SKM-1 (cell line): ENCODE results near the gene CPNE5.
"Not testable (repeated sequence)": the region's sequence is repeated elsewhere in the genome, so short reads cannot be mapped to it uniquely, and the experiment has no call there.

Source experiments
- DNase-seq: peaks from one replicate; lab custom pipeline; 2025; ENCODE audit not compliant: unreplicated experiment; lab: John Stamatoyannopoulos, UW

Gene CPNE5

GRCh38 chr6:36817176-36817817, 21.9 kb downstream of the CPNE5 start:
- no peak for DNase-seq

GRCh38 chr6:36815962-36816735, 23.1 kb downstream of the CPNE5 start:
- no peak for DNase-seq

- no peak for DNase-seq
Measured at GRCh38 chr6:36814249-36814648, 25.0 kb downstream of the CPNE5 start.

- no peak for DNase-seq
Measured at GRCh38 chr6:36813526-36813925, 25.7 kb downstream of the CPNE5 start.

GRCh38 chr6:36813047-36813446, 26.2 kb downstream of the CPNE5 start:
- DNase-seq, result not testable (repeated sequence)

- DNase-seq, result no peak
Measured at GRCh38 chr6:36809941-36810803, 29.1 kb downstream of the CPNE5 start.

GRCh38 chr6:36809156-36809555, 30.1 kb downstream of the CPNE5 start:
- no peak for DNase-seq

- DNase-seq, result no peak
Measured at GRCh38 chr6:36808634-36809033, 30.6 kb downstream of the CPNE5 start.

- no peak for DNase-seq
Measured at GRCh38 chr6:36807750-36808149, 31.5 kb downstream of the CPNE5 start.

- DNase-seq, result no peak
Measured at GRCh38 chr6:36807143-36807542, 32.1 kb downstream of the CPNE5 start.

- DNase-seq, result no peak
Measured at GRCh38 chr6:36805917-36806316, 33.3 kb downstream of the CPNE5 start.

GRCh38 chr6:36805096-36805797, 34.0 kb downstream of the CPNE5 start:
- no peak for DNase-seq

- no peak for DNase-seq
Measured at GRCh38 chr6:36804563-36804962, 34.7 kb downstream of the CPNE5 start.

- DNase-seq, result no peak
Measured at GRCh38 chr6:36803908-36804307, 35.3 kb downstream of the CPNE5 start.

- no peak for DNase-seq
Measured at GRCh38 chr6:36803482-36803881, 35.8 kb downstream of the CPNE5 start.

GRCh38 chr6:36800223-36801076, 38.8 kb downstream of the CPNE5 start:
- DNase-seq, result no peak

GRCh38 chr6:36798852-36799251, 40.4 kb downstream of the CPNE5 start:
- no peak for DNase-seq

- DNase-seq, result no peak
Measured at GRCh38 chr6:36797653-36798052, 41.6 kb downstream of the CPNE5 start.

GRCh38 chr6:36797055-36797454, 42.2 kb downstream of the CPNE5 start:
- DNase-seq, result no peak

GRCh38 chr6:36794713-36795065, 44.6 kb downstream of the CPNE5 start:
- no peak for DNase-seq
